ENCODE measurements around the gene APBB3.

The APBB3 gene

DNA sequence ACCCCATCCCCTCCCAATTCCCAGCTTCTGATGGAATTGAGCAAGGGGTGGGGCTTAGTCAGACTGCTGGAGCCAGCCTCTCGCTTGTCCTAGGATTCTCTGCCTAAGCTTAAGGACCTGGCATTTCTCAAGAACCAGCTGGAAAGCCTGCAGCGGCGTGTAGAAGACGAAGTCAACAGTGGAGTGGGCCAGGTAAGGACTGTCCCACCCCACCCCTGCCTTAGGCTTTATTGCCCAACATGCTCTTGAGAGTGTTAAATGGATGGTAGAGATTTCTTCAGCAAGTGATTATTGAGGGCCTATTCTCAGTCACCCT is 1.3 kb upstream of the APBB3 start:
- Histone ChIP-seq H3K27me3 (ENCODE audit: insufficient read depth, poor library complexity, severe bottlenecking) (no peaks in the 10 kb centered on the region), H3K4me3 (replicated peaks; ENCODE audit: insufficient read depth, low read length) (peak overlapping the region; percentile 69; the same call in 1 of the 2 replicates), H3K27ac (replicated peaks) (no peak overlapping the region)
- TF ChIP-seq REST (IDR thresholded peaks at IDR 0.05; ENCODE audit: insufficient replicate concordance, low read depth), result no peak
- no peak for DNase-seq (ENCODE audit: low read depth in 1 of 2, low spot score in 1 of 2)

DNA sequence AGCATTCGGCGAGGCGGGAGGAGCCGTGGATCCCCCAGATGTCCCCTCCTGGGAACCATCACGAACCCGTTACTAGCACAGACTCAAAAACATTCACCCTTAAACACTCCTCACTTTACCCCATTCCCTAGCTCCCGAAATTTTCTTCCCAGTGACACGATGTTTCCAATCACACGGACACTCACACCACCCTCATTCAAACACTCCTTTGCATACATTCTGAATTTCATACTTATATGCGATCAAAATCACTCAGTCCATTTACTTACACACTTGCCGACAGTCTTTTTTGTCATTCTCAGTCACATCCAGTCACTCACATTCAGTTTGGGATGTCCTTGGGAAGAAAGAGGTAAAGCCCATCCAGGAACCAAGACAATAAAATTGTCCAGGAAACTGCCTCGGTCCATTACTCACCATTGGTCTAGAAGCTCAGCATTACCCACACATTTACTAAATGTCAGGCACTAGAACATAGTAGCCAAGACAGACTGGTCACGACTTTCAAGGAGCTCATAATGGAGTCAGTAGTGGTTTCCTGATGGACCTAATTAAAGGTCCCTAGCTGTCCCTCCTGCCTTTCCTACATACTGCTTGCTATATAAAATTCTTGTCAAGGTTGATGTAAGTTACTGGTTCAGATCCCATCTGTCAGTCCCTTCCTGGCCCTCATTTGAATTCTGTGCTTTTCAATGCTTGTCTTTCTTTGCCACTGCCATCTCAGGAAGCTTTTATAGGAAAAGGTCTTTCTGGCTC is 804 bp upstream of the APBB3 start:
- peak overlapping the region; percentile 84 for H3K27ac ChIP-seq (replicated peaks)
- H3K27me3 ChIP-seq (ENCODE audit: insufficient read depth, poor library complexity, severe bottlenecking), result no peaks in the 10 kb centered on the region
- peak overlapping the region; percentile 69 for H3K4me3 ChIP-seq (replicated peaks; ENCODE audit: insufficient read depth, low read length)
- no peak for DNase-seq (ENCODE audit: low read depth in 1 of 2, low spot score in 1 of 2)
- TF ChIP-seq GABPA (IDR thresholded peaks at IDR 0.05; ENCODE audit: low read depth) (no peak), POLR2AphosphoS5 (IDR thresholded peaks at IDR 0.05; ENCODE audit: low read depth) (no peak), REST (IDR thresholded peaks at IDR 0.05; ENCODE audit: insufficient replicate concordance, low read depth) (no peak), SPI1 (IDR thresholded peaks at IDR 0.05; ENCODE audit: borderline replicate concordance, low read depth) (no peak)
- TF ChIP-seq, protein P1, sequence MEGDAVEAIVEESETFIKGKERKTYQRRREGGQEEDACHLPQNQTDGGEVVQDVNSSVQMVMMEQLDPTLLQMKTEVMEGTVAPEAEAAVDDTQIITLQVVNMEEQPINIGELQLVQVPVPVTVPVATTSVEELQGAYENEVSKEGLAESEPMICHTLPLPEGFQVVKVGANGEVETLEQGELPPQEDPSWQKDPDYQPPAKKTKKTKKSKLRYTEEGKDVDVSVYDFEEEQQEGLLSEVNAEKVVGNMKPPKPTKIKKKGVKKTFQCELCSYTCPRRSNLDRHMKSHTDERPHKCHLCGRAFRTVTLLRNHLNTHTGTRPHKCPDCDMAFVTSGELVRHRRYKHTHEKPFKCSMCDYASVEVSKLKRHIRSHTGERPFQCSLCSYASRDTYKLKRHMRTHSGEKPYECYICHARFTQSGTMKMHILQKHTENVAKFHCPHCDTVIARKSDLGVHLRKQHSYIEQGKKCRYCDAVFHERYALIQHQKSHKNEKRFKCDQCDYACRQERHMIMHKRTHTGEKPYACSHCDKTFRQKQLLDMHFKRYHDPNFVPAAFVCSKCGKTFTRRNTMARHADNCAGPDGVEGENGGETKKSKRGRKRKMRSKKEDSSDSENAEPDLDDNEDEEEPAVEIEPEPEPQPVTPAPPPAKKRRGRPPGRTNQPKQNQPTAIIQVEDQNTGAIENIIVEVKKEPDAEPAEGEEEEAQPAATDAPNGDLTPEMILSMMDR (IDR thresholded peaks at IDR 0.05; ENCODE audit: insufficient read depth, low read length), result no peak

DNA sequence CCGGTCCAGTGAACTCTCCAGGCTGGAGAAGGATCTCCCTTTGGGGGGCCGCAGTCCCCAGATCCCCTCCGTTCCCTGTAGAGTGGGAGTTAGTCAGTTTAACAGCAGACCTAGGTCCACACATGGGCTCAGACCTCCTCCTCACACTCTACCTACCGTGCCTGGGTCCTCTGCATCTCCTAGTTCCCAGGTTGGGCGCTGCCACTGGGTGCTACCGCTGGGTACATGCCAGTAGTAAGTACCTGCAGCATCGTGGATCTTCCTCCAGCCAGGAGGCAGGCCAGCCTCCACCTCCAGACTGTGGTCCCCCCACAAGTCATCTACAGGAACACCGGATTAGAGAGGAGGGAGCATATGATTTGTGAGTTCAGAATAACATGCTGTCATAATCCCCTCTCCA is 802 bp downstream of the APBB3 start:
- DNase-seq (ENCODE audit: low read depth in 1 of 2, low spot score in 1 of 2), result no peak
- Histone ChIP-seq H3K27me3 (ENCODE audit: insufficient read depth, poor library complexity, severe bottlenecking) (no peaks in the 10 kb centered on the region), H3K4me3 (replicated peaks; ENCODE audit: insufficient read depth, low read length) (peak overlapping the region; percentile 69), H3K27ac (replicated peaks) (peak overlapping the region; percentile 84)
- TF ChIP-seq, protein P1 (IDR thresholded peaks at IDR 0.05; ENCODE audit: insufficient read depth, low read length), result no peak
- TF ChIP-seq REST (IDR thresholded peaks at IDR 0.05; ENCODE audit: insufficient replicate concordance, low read depth) (no peak), SPI1 (IDR thresholded peaks at IDR 0.05; ENCODE audit: borderline replicate concordance, low read depth) (no peak), GABPA (IDR thresholded peaks at IDR 0.05; ENCODE audit: low read depth) (no peak), POLR2AphosphoS5 (IDR thresholded peaks at IDR 0.05; ENCODE audit: low read depth) (no peak)
